Measurements from ENCODE around the gene ANKRD13A. TPM values are rescaled to one million over a fixed set of nuclear protein-coding genes. Genes with fewer than 3 reads are reported as not detected.
A peak's percentile ranks its signal among the peaks of the same experiment; 100 is the strongest.

The ANKRD13A gene
- polyA plus RNA-seq, 1 of the 3 experiments (the other 2 are of a cell fraction), result 42.8 TPM

GRCh38 chr12:110047297-110047940 lies 48.2 kb downstream of the ANKRD13A start:
- no peaks in the 10 kb centered on the region for H4K20me1 ChIP-seq (ENCODE audit: insufficient read depth)
- POLR2A ChIA-PET, result no interaction called here
- H3K4me1 ChIP-seq (ENCODE audit: control insufficient read depth in 1 of 2, insufficient read depth in 2 of 2, low read depth in 1 of 2, low read length in 1 of 2), result peaks cover 14 to 20% of the 10 kb centered on the region in 2 experiments; a peak in 3 of 4 replicates
- no peaks in the 10 kb centered on the region for H3K9me2 ChIP-seq
- H3K4me2 ChIP-seq, result peak overlapping the region; percentile 97
- H3K9me3 ChIP-seq, result no peaks in the 10 kb centered on the region
- H3K9ac ChIP-seq, result peak overlapping the region; percentile 78
- H3K27me3 ChIP-seq (ENCODE audit: insufficient read depth), result no peaks in the 10 kb centered on the region
- TF ChIP-seq ZBTB33 (IDR thresholded peaks at IDR 0.05; ENCODE audit: borderline replicate concordance, low read depth), result no peak
- TF ChIP-seq TEAD4 (IDR thresholded peaks at IDR 0.05; ENCODE audit: borderline replicate concordance, insufficient read depth), result no peak
- TF ChIP-seq REST (IDR thresholded peaks at IDR 0.05; ENCODE audit: low read depth, low read length), result no peak
- TF ChIP-seq JUND (IDR thresholded peaks at IDR 0.05), result no peak
- no peak for TF ChIP-seq RXRA (IDR thresholded peaks at IDR 0.05; ENCODE audit: borderline replicate concordance, low read depth)
- TF ChIP-seq GATA2 (CRISPR knock-in tag; IDR thresholded peaks at IDR 0.05), result no peak
- TF ChIP-seq RAD21 (IDR thresholded peaks at IDR 0.05; ENCODE audit: low read length), result no peak
- TF ChIP-seq CTCF (IDR thresholded peaks at IDR 0.05), result no peak
- H3K4me3 ChIP-seq (ENCODE audit: low read depth in 2 of 2, low read length in 1 of 2), result peak overlapping the region; percentile 78 to 84
- H3F3A ChIP-seq (replicated peaks; ENCODE audit: insufficient read depth), result peaks cover 12% of the 10 kb centered on the region
- peaks cover 54% of the 10 kb centered on the region for H3K79me2 ChIP-seq (ENCODE audit: insufficient read depth)
- peak overlapping the region; percentile 38; the same call in 1 of the 2 replicates for H2AFZ ChIP-seq (ENCODE audit: low read depth)
- peak overlapping the region in 1 of 2 experiments; percentile 85; a peak in 2 of 4 replicates for H3K27ac ChIP-seq (ENCODE audit: low read depth in 2 of 2, low read length in 1 of 2)
- peak; percentile 34 for DNase-seq
- H3K36me3 ChIP-seq (replicated peaks in 1 of 2; ENCODE audit: control insufficient read depth in 1 of 2, insufficient read depth in 2 of 2, low read length in 1 of 2), result peaks cover 2 to 7% of the 10 kb centered on the region in 2 experiments
- WGBS (ENCODE audit: low lambda C conversion rate), result 30% methylated on average over 14 of the region's 14 CpGs
- CTCF ChIA-PET, result interaction anchor here (0.6 to 1.0 kb wide), 2 partner anchors 16 to 54 kb away, joined by 3 read pairs; no protein-coding TSS in a partner anchor

All from SK-N-SH (cell line).